HEK293 (cell line): Measurements from ENCODE around the gene SRCIN1.

ENCODE experiments used
- CTCF ChIA-PET: fragments of 350-600 bp; formaldehyde crosslinking; extraction: SDS; loops from one replicate; lab custom pipeline; 2021; ENCODE audit warnings: antibody characterized with exemption; lab: Yijun Ruan, JAX
- POLR2A ChIA-PET: fragments of 300-600 bp; formaldehyde crosslinking; extraction: SDS; loops from one replicate; lab custom pipeline; 2020; ENCODE audit warnings: antibody characterized with exemption, inconsistent platforms; lab: Yijun Ruan, JAX
- H3K27ac ChIP-seq: fragments of 200-500 bp; sonication (Bioruptor generic); 2 replicates; pipeline ENCODE4 v1.5.1; 2014; ENCODE audit warnings: low read depth, low read length, control low read depth, inconsistent platforms; ENCODE audit errors: extremely low read depth
- H3K36me3 ChIP-seq, 2 experiments: fragments of 200-500 bp in 1 of 2; sonication (Bioruptor generic) in 1 of 2; 1 replicate in 1 of 2; 2 replicates in 1 of 2; pipeline ENCODE4 v1.5.1; 2014 to 2017; ENCODE audit warnings: inconsistent platforms in 2 of 2, low read length in 2 of 2; ENCODE audit not compliant: control insufficient read depth in 2 of 2, insufficient read depth in 1 of 2
- H3K4me1 ChIP-seq: fragments of 200-500 bp; sonication (Bioruptor generic); 2 replicates; pipeline ENCODE4 v1.5.1; 2014; ENCODE audit warnings: mild to moderate bottlenecking, low read length, inconsistent platforms; ENCODE audit not compliant: control insufficient read depth, insufficient read depth
- H3K4me3 ChIP-seq: 2 replicates; pipeline ENCODE4 v1.5.1; 2011; ENCODE audit warnings: low read depth, mild to moderate bottlenecking, control low read depth, low read length, moderate library complexity
- H3K9me3 ChIP-seq: fragments of 200-500 bp; sonication (Bioruptor generic); 2 replicates; pipeline ENCODE4 v1.5.1; 2014; ENCODE audit warnings: low read depth, low read length, inconsistent platforms; ENCODE audit not compliant: control insufficient read depth, insufficient read depth
- FEZF1 ChIP-seq: fragments of 450-650 bp; formaldehyde crosslinking; IDR thresholded peaks from 2 replicates; pipeline ENCODE4 v1.5.1; 2016; ENCODE audit warnings: missing biosample characterization, missing genetic modification characterization
- HIC1 ChIP-seq: fragments of 450-650 bp; formaldehyde crosslinking; IDR thresholded peaks from 2 replicates; pipeline ENCODE4 v1.5.1; 2016; ENCODE audit warnings: missing biosample characterization, missing genetic modification characterization
- SETDB1 ChIP-seq: IDR thresholded peaks from one replicate; pipeline ENCODE4 v1.6.1; 2017; ENCODE audit warnings: mild to moderate bottlenecking, low read length, moderate library complexity, mixed read lengths; ENCODE audit not compliant: insufficient read length
- ZBTB21 ChIP-seq: fragments of 450-650 bp; formaldehyde crosslinking; IDR thresholded peaks from 2 replicates; pipeline ENCODE4 v1.5.1; 2017; ENCODE audit warnings: missing biosample characterization, missing genetic modification characterization
- ZEB2 ChIP-seq: fragments of 450-650 bp; formaldehyde crosslinking; IDR thresholded peaks from 2 replicates; pipeline ENCODE4 v1.5.1; 2016; ENCODE audit warnings: missing biosample characterization, missing genetic modification characterization
- ZNF155 ChIP-seq: fragments of 450-650 bp; formaldehyde crosslinking; IDR thresholded peaks from 2 replicates; pipeline ENCODE4 v1.5.1; 2016; ENCODE audit warnings: missing biosample characterization, missing genetic modification characterization
- ZNF248 ChIP-seq: fragments of 450-650 bp; formaldehyde crosslinking; IDR thresholded peaks from 2 replicates; pipeline ENCODE4 v1.5.1; 2017; ENCODE audit warnings: missing biosample characterization, missing genetic modification characterization
- ZNF266 ChIP-seq: fragments of 450-650 bp; formaldehyde crosslinking; IDR thresholded peaks from 2 replicates; pipeline ENCODE4 v1.5.1; 2016; ENCODE audit warnings: missing biosample characterization, missing genetic modification characterization, low read depth
- ZNF292 ChIP-seq: fragments of 450-650 bp; formaldehyde crosslinking; IDR thresholded peaks from 2 replicates; pipeline ENCODE4 v1.5.1; 2016; ENCODE audit warnings: low read depth, missing biosample characterization, missing genetic modification characterization, borderline replicate concordance
- ZNF311 ChIP-seq: fragments of 450-650 bp; formaldehyde crosslinking; IDR thresholded peaks from 2 replicates; pipeline ENCODE4 v1.5.1; 2017; ENCODE audit warnings: missing biosample characterization, missing genetic modification characterization, borderline replicate concordance
- ZNF488 ChIP-seq: fragments of 450-650 bp; formaldehyde crosslinking; IDR thresholded peaks from 2 replicates; pipeline ENCODE4 v1.5.1; 2016; ENCODE audit warnings: missing biosample characterization, missing genetic modification characterization
- ZNF548 ChIP-seq: fragments of 450-650 bp; formaldehyde crosslinking; IDR thresholded peaks from 2 replicates; pipeline ENCODE4 v1.5.1; 2016; ENCODE audit warnings: missing biosample characterization, missing genetic modification characterization
- ZNF654 ChIP-seq: fragments of 450-650 bp; formaldehyde crosslinking; IDR thresholded peaks from 2 replicates; pipeline ENCODE4 v1.5.1; 2016; ENCODE audit warnings: low read depth, missing biosample characterization, missing genetic modification characterization
- TF ChIP-seq, protein P1 (sequence below): fragments of 450-650 bp; formaldehyde crosslinking; IDR thresholded peaks from 2 replicates; pipeline ENCODE4 v1.5.1; 2016; ENCODE audit warnings: missing biosample characterization, missing genetic modification characterization
- TF ChIP-seq, protein P2 (sequence below): fragments of 450-650 bp; IDR thresholded peaks from 2 replicates; pipeline ENCODE4 v1.5.1; 2018; ENCODE audit warnings: missing biosample characterization, mild to moderate bottlenecking, missing genetic modification characterization
- TF ChIP-seq, protein P3 (sequence below): fragments of 450-650 bp; formaldehyde crosslinking; IDR thresholded peaks from 2 replicates; pipeline ENCODE4 v1.5.1; 2016; ENCODE audit warnings: missing biosample characterization, missing genetic modification characterization
- TF ChIP-seq, protein P4 (sequence below): fragments of 450-650 bp; formaldehyde crosslinking; IDR thresholded peaks from 2 replicates; pipeline ENCODE4 v1.5.1; 2016; ENCODE audit warnings: missing biosample characterization, missing genetic modification characterization

Gene SRCIN1

GRCh38 chr17:38556239-38556638, 49.5 kb downstream of the SRCIN1 start:
- peaks cover 0 to 21% of the 10 kb centered on the region in 2 experiments; a peak in 1 of 3 replicates for H3K36me3 ChIP-seq
- no peak overlapping the region for H3K4me3 ChIP-seq
- ChIA-PET CTCF (interaction anchor here (0.8 to 10.8 kb wide), 8 partner anchors 13 to 109 kb away, joined by 3 to 264 read pairs (median 5); partner anchors contain the start of gene SRCIN1), POLR2A (interaction anchor here (0.5 kb wide), 1 partner anchor 114 kb away, joined by 3 read pairs; no protein-coding TSS in a partner anchor)
- H3K9me3 ChIP-seq, result no peaks in the 10 kb centered on the region
- no peak overlapping the region for H3K27ac ChIP-seq
- TF ChIP-seq ZNF654 (tag by site-specific recombination) (no peak), ZNF292 (tag by site-specific recombination) (no peak), ZNF266 (tag by site-specific recombination) (no peak), ZBTB21 (tag by site-specific recombination) (no peak), ZNF311 (no peak), ZNF548 (tag by site-specific recombination) (no peak), ZNF248 (tag by site-specific recombination) (no peak), HIC1 (tag by site-specific recombination) (no peak), ZNF488 (tag by site-specific recombination) (no peak), SETDB1 (no peak), ZEB2 (tag by site-specific recombination) (no peak), FEZF1 (tag by site-specific recombination) (no peak), ZNF155 (tag by site-specific recombination) (no peak)
- TF ChIP-seq, protein P1, sequence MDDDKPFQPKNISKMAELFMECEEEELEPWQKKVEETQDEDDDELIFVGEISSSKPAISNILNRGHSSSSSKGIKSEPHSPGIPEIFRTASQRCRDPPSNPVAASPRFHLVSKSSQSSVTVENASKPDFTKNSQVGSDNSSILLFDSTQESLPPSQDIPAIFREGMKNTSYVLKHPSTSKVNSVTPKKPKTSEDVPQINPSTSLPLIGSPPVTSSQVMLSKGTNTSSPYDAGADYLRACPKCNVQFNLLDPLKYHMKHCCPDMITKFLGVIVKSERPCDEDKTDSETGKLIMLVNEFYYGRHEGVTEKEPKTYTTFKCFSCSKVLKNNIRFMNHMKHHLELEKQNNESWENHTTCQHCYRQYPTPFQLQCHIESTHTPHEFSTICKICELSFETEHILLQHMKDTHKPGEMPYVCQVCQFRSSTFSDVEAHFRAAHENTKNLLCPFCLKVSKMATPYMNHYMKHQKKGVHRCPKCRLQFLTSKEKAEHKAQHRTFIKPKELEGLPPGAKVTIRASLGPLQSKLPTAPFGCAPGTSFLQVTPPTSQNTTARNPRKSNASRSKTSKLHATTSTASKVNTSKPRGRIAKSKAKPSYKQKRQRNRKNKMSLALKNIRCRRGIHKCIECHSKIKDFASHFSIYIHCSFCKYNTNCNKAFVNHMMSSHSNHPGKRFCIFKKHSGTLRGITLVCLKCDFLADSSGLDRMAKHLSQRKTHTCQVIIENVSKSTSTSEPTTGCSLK (tag by site-specific recombination), result no peak
- TF ChIP-seq, protein P2, sequence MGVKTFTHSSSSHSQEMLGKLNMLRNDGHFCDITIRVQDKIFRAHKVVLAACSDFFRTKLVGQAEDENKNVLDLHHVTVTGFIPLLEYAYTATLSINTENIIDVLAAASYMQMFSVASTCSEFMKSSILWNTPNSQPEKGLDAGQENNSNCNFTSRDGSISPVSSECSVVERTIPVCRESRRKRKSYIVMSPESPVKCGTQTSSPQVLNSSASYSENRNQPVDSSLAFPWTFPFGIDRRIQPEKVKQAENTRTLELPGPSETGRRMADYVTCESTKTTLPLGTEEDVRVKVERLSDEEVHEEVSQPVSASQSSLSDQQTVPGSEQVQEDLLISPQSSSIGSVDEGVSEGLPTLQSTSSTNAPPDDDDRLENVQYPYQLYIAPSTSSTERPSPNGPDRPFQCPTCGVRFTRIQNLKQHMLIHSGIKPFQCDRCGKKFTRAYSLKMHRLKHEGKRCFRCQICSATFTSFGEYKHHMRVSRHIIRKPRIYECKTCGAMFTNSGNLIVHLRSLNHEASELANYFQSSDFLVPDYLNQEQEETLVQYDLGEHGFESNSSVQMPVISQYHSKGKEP (tag by site-specific recombination), result no peak
- TF ChIP-seq, protein P3, sequence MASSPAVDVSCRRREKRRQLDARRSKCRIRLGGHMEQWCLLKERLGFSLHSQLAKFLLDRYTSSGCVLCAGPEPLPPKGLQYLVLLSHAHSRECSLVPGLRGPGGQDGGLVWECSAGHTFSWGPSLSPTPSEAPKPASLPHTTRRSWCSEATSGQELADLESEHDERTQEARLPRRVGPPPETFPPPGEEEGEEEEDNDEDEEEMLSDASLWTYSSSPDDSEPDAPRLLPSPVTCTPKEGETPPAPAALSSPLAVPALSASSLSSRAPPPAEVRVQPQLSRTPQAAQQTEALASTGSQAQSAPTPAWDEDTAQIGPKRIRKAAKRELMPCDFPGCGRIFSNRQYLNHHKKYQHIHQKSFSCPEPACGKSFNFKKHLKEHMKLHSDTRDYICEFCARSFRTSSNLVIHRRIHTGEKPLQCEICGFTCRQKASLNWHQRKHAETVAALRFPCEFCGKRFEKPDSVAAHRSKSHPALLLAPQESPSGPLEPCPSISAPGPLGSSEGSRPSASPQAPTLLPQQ (tag by site-specific recombination), result no peak
- TF ChIP-seq, protein P4, sequence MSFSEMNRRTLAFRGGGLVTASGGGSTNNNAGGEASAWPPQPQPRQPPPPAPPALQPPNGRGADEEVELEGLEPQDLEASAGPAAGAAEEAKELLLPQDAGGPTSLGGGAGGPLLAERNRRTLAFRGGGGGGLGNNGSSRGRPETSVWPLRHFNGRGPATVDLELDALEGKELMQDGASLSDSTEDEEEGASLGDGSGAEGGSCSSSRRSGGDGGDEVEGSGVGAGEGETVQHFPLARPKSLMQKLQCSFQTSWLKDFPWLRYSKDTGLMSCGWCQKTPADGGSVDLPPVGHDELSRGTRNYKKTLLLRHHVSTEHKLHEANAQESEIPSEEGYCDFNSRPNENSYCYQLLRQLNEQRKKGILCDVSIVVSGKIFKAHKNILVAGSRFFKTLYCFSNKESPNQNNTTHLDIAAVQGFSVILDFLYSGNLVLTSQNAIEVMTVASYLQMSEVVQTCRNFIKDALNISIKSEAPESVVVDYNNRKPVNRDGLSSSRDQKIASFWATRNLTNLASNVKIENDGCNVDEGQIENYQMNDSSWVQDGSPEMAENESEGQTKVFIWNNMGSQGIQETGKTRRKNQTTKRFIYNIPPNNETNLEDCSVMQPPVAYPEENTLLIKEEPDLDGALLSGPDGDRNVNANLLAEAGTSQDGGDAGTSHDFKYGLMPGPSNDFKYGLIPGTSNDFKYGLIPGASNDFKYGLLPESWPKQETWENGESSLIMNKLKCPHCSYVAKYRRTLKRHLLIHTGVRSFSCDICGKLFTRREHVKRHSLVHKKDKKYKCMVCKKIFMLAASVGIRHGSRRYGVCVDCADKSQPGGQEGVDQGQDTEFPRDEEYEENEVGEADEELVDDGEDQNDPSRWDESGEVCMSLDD (tag by site-specific recombination), result no peak
- peaks cover 15% of the 10 kb centered on the region for H3K4me1 ChIP-seq
